Measurements from ENCODE around the gene DAAM1.

Gene DAAM1

DNA sequence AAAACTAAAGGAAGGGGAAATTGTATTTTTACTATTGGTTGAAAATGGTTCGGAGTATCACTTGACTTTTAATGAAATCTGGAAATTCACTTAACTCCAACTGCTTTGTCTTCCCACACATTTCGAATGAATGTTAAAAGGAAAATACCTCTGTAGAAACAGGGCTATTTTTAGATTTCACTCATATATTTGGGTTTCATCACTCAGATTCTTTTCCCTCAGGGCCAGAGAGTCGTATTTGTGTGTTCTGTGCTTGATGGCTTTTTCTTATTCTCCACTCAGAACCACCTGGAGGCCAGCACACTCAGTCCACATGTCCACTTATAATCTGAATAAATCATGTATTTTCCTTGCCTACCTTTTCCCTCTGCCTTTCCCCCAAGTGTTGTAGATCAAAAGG is 40.0 kb downstream of the DAAM1 start:
- no peak for DNase-seq

DNA sequence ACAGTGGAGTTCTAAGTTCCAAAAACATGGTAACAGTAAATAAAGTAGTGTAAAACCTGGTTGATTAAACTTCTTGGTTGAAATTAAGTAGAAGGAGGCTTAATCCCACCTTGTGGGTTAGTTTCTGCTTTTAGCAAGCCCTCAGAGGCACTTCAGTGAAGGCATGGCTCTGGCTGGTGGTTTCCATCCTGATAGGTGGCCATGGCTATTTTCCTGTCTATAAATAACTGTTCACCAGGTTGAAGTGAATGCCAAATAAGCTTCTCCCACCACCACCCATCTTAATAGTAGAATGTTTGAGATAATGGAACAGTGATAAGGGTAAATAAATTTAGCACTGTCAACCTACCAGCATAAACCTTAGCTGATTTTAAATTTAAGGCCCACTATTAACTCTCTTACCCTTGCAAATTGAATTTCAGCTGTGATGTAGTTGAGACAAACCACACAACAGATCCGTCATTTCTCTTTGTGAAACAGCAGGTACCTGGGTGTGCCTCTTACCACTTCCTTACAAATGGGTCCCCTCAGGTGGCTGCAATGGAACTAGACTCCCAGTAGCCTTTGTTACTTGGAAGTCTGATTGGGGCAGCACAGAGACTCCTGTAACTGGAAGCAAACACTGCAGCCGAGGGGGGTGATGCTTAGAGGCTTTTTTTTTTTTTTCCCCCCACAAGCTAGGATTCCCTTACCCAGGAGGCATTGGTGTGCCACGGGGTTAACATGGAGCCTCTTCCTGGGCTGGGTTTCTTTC is 41.4 kb downstream of the DAAM1 start:
- DNase-seq, result no peak

DNA sequence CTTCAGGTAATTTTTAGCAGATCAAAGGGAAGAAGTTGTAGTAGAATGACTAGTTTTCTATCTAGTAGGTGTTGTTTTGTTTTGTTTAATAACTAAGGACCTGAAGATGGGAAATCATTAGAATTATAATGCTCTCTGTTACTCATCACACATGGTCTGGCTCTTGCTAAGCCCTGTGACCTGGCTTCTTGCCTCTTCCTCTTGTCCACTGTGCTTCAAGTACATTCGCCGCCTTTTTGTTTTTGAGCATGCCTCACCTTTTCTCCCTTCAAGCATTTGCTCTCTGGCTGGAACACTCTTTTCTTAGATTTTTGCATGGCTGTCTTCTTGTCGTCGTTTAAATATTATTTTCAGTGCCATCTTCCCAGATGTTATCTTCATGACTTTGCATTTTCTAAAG is 47.7 kb downstream of the DAAM1 start:
- DNase-seq, result no peak

DNA sequence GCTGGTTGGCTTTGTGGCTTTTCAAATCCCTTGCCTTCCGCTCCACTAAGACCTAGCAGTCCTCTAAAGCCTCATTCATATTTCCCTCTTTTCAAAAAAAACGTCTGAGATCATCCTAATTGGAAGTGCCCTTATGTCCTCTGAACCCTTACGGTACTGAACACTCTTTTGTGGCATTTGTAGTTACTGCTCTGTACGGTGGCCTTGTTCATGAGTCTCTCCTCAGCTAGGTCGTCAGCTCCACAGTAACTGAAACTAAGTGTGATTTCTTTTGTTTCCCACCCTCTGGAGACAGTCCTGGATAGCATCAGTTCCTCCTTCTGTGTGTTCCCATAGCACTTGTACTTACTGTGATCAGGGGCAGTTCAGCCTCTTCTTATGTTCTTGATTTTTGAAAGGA is 49.7 kb downstream of the DAAM1 start:
- no peak for DNase-seq

DNA sequence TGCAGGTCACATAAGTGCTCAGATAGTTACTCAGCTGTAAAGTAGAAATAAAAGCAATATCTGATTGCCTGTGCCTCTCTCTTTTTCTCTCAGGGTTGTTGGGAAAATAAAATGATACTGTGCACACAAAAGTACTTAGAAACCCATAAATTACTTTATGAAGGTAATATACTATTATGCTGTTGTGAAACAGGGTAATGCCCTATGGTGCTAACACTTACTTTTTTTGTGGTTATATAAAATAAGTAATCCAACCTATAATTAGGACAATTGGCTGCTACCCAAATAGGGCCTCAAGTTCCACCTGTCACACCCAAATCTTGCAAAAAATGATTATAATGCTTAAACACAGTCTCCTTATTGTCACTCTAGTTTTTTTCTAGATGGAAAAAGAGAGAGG is 50.6 kb downstream of the DAAM1 start:
- DNase-seq, result no peak

DNA sequence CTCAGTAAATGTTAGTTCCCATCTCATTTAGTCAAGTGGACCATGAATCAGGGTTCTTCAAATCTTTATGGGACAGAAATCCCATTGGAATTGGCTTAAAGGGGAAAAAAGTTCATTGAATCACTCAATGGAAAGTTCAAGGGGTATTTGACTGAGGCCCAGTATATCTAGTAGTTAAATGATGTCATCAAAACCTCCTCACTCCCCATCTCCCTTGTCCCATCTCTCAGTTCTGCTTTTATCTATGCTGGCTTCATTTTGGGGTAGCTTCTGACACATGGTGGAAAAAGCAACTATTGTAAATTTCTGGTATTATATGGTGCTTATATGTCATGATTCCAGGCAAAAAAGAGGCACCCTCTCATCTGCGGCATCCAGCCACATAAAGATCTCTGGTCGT is 51.9 kb downstream of the DAAM1 start:
- DNase-seq, result no peak

DNA sequence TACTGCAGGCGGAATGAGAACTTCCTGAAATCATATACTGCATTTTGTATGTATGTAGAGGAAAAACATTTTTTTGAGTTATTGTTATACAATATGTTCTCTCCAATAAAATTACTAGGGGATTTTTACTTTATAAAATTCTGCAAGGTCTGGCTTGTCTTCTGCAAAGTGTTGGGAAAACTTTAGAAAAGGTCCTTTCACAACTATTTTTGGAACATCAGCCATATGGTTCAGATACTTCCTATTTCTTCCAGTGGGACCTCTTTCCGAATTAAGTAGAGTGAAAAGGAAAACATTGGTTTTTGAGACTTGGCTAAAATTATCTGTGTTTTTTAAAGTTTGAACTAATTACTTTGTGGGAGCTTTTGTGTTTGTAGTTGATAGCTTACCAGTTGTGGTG is 52.7 kb downstream of the DAAM1 start:
- DNase-seq, result no peak

DNA sequence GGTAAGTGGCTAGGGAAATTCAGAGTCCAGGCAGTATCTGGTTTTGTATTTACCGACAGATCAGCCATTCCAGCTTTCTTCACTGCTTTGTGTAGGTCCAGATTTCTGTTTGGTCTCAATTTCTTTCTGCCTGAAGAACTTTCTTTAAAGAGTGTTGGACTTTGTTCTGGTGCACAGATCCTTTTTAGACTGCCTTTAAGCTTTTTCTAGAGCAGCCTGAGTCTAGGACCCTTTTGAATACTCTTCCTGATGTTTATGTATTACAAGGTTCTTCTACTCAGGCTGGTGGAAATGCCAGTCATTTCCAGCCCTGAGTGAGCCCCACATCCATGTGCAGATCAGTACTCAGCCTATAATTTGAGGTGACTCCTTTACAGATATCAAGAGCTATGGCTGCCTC is 54.7 kb downstream of the DAAM1 start:
- no peak for DNase-seq

DNA sequence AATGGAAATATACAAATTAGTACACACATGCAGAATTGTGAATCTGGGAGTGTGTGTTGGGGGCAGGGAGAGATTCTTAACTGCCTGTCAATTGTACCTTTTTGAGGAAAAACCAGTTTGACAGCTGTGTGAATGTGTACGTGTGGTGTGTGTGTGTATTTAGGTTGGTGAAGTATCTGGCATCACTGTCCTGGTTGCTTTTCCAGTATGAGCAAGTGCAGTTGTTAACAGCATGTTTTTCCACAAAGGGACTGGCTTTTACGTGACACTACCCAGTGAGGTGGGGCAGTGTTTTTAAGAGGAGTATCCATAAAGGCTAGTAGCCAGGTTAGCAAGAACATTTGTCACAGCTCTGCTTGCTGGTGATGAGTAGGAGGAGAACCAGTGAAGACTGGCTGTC is 56.1 kb downstream of the DAAM1 start:
- no peak for DNase-seq

DNA sequence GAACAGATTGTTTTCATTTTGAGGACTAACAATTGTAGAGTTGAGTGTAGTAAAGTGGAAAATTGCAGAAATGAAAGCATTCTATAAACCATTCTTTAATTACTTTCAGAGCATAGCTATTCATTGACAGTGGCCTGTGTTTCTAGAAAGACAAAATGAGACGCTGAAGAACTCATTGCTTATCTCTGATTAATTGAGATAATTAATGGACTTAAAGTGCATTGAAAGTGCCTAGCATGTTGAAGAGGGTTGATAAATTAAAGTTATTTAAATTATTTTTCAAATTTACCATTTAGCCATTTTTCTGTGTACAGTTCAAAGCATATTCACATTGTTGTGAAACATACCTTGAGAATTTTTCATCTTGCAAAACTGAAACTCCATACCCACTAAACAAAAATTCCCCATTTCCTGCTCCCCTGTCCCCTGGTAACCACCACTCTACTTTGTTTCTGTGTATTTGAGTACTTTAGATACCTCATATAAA is 57.4 kb downstream of the DAAM1 start:
- no peak for DNase-seq

DNA sequence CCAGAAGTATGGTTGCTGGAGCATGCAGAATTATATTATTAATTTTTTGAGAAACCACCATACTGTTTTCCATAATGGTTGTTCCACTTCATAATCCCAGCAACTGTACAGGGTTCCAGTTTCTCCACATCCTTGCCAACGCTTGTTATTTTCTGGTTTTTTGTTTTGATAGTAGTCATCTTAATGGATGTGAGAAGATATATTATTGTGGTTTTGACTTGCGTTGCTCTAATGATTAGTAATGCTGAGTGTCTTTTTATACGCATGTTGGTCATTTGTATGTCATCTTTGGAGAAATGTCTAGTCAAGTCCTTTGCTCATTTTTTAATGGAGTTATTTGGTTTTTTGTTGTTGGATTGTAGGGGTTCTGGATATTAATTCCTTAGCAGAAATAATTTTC is 58.1 kb downstream of the DAAM1 start:
- no peak for DNase-seq

DNA sequence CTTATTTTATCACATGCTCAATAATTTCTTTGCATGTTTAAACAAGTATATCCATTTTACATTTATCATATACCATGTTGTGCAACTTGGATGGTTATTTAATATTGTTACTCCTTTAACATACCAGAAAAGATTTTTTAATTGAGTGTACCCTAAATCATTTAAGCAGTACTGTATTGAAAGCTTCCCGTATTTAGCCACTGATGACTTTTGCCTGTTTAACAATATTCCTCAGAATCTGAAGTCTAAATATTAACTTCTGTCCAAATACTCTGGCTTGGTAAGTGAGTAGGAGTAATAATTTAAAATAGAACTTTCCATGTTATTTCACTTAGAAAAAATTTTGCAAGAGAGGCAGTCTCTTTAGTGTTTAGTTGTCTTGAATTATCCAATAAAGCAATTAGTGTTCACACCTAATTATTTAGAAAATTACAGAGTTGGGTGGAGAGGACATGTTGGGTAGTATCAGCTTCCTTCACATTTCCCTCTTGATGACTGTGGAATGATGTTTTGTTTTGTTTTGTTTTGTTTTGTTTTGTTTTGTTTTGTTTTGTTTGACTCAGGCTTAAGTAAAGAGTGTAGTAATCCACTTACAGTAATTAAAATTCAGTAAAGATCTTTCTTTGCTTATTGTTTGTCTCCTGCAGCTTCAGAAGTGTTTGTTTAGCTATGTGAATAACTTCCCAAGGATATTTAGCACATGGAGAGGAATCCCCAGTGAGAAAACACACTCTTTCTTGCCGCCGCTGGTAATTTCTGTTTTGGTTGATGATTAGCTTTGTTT is 59.5 kb downstream of the DAAM1 start:
- DNase-seq, result no peak

DNA sequence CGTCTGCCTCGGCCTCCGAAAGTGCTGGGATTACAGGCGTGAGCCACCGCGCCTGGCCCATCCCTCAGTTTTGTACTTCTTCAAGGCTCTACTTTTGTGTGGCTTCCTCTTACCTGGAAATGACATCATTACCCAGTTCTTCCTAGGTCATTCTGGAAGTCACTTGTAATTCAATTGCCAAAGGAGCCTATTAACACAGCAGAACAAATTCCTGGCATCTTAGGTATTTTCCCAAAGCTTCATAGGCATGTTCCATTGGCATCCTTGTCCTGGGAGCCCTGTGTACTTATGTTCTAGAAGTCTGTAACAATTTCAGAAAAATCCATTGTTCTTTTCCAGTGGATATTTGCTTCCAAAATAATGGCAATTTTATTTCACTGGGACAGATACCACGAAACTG is 60.6 kb downstream of the DAAM1 start:
- no peak for DNase-seq

DNA sequence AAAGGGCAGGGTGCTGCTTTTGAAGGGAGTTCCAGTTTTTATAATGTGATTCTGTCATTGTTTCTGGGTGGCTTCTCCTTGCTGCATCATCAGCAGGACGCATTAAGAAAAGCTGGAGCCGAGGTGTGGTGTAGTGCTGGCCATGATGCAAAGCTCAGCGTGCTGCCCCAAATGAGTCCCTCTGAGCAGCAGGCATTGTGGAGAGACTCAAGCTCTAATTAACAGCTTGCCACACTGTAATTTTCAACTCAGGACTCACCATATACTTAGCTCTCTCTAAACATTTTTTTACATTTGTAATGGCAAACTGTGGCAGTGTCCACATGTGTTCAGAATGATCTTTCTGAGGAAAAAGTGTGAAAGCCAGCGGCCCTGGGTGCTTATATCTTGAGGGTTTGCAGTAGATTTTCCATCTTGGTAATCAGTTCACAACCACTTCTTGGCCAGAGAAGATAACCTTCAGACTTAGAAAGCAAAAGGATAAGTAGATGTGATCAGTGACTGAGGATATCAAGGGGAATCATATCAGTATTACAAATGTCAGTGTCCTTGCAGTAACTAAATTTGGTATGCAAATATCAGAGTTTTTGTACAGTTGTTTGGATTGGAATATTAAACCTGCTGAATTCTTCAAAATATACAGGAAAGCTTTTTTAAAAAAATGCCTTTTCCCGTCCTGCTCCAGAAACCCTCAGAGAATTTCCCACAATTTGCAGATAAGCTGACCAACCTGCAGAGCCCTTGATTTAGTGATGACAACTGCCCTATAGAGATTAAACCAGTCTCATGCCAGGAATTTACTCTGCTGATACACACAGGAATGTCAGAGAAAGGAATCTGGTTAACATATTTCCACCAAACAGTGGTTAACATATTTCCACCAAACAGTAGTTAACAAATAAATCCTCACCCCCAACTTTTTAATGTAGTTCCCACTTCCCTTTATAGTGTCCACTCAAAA is 63.6 kb downstream of the DAAM1 start:
- no peak for DNase-seq

DNA sequence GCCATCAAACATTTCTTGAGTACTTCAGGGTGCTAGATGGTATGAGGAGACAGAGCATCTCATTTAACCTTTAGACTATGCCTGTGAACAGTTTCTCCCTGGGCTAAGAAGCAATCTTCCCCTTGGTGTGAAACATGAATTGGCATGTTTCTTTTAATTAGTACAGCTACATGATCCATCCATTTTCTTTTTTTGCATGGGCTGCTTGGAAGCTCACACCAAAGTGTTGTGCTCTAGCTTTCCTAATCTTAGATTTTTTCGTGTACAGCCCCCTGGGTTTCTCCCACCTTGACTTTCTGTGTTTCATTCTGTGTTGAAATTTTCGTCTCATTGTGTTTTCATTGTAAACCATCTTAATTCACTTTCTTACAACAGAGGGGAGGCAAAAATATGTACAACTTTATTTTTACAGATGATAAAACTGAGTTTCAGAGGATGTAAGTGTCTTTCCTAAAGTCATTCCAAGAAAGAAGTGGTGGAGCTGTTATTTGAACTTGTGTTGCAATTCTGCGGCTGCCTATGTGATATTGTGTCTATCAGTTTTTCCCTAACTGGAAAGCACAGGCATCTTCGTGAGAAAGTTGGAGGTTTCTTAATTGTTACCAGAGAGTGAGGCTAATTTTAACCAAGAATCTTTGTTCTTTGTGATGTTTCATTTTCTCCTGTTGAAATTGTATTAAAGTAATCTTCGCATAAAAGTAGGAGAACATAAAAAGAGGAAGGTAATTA is 64.5 kb downstream of the DAAM1 start:
- no peak for DNase-seq

DNA sequence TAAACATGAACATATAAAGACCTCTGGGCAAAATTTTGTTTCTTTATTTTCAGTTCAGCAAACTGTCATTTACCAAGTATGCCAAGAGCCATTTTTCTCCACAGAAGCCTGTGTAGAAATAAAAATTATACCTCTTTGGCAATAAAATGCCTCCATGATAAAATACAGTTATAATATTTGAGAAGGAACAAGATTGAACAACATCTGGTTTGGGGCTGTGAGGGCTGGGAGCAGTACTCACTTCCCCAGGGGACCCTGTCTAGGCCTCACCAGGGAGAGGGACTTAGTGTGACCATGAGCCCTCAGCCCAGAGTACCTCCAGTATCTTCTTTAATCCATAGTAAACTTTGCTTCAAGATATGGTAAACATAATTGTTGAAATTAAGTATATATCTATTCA is 65.1 kb downstream of the DAAM1 start:
- DNase-seq, result no peak

DNA sequence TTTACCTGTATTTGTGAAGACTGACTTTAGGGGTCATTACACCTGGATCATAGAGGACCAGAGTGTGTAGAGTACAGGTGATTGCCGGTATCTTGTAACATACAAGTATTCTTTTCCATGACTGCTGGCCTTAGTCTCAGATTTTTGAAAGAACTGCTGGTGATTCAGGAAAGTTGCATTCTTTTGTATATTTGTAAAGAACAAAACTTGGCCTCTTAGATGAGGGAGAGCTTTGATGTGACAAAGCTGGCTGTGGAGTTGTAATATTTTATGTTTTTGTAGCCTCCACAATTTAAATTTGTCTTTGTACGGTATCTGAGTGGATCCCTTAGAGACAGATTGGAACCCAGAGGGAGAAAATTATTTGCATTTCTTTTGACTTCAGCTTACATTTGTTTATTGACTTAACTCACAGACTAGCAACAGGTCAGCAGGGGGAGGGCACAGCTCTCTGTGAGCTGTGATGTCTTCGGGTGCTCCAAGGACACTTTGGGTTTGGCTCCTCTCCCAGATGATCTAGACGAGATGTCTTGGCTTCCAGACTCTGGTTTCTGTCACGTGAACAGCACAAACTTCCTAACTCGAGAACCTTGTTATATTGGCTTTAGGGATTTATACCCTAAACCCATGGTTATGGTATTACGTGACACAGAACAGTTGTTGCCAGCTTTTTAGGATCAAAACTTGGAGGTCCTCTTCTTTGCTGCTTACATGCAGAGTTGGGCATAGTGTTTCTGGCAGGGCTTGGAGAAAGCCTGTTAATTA is 65.9 kb downstream of the DAAM1 start:
- DNase-seq, result peak; percentile 83

DNA sequence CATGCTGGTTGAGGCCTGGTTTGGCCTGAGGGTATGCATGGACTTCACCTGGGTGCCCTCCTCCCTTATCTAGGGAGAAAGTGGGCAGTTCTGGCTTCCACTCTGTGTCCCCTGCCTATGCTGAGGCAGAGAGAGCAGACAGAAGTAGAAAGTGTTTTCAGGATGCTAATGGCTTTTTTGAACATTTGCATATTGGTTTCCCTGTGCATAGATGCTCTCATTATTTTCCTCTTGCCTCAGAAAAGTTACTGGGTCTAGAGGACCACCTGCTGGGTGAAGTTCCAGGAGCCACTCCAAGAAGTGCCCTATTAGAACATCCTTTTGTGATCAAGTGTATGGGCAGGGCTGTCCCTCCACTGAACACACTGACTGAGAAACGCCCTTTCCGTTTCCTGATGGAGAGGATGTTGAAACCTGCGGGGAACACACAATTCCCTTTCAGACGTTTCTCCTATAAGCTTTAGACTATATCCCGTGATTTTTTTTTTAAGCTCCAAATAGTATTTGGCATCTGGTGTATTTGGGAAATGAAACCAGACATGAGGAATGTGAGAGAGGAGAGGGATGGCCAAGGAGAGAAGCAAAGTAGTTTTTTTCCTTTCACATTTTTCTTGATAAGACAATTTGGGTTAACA is 66.6 kb downstream of the DAAM1 start:
- no peak for DNase-seq

DNA sequence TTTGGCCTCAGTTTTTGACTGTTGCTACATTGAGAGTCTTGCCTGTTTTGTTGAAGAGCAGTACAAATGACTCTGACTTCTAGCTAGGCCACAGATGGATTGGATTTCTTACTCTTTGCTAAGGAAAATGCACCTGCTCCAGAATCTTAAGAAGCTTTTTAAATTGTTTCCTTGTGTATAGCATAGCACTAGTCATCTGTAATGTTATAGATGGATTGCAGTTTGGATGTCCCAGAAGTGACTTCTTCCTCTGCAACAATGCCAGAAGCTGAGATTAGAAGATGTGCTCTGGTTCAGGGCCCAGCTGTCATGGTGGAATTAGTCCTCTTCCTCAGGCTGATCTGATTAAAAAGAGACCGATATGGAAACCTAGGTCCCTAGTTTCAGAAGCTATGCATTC is 67.9 kb downstream of the DAAM1 start:
- no peak for DNase-seq

DNA sequence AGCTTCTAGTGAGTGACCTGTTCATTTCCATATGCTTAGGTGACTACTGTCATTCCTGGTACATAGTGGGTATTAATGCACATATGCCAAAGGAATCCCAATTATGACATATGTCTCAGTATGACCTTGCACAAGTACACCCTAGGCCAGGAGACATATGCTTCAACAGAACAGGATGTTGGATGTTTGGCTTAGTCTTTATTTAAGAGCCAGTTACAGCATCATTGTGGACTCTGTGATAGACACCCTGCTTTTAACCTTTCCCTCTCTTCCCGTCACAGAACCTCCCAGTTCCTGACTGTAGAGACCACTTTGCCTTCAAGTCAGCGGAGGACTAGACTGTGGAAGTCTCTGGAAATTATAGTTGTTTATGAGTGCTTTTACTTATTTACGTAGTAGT is 72.9 kb downstream of the DAAM1 start:
- DNase-seq, result no peak

Data from right hindlimb (tissue), 1 donor.